Endothelial cell (in vitro differentiated cells): ENCODE results near the gene SMPD1. TPM values are rescaled to one million over a fixed set of nuclear protein-coding genes. Genes with fewer than 3 reads are reported as not detected.

ENCODE experiments used
- DNase-seq: peaks from one replicate; pipeline ENCODE4 v3.0.0; 2021; ENCODE audit warnings: low spot score
- H3K27ac Mint-ChIP-seq: one replicate; pipeline ENCODE4 v1.8.0; 2021; ENCODE audit warnings: mixed read lengths, inconsistent platforms; ENCODE audit not compliant: unreplicated experiment
- H3K27me3 Mint-ChIP-seq: one replicate; pipeline ENCODE4 v1.8.0; 2021; ENCODE audit warnings: mild to moderate bottlenecking, moderate library complexity, mixed read lengths, inconsistent platforms; ENCODE audit not compliant: unreplicated experiment
- H3K36me3 Mint-ChIP-seq: one replicate; pipeline ENCODE4 v1.8.0; 2021; ENCODE audit warnings: mild to moderate bottlenecking, low read depth, mixed read lengths, inconsistent platforms; ENCODE audit not compliant: unreplicated experiment
- H3K4me1 Mint-ChIP-seq: one replicate; pipeline ENCODE4 v1.8.0; 2021; ENCODE audit warnings: mild to moderate bottlenecking, mixed read lengths, inconsistent platforms; ENCODE audit not compliant: unreplicated experiment
- H3K4me3 Mint-ChIP-seq: one replicate; pipeline ENCODE4 v1.8.0; 2021; ENCODE audit warnings: mild to moderate bottlenecking, mixed read lengths, inconsistent platforms; ENCODE audit not compliant: unreplicated experiment
- H3K9me3 Mint-ChIP-seq: one replicate; pipeline ENCODE4 v1.8.0; 2021; ENCODE audit warnings: mixed read lengths, inconsistent platforms; ENCODE audit not compliant: unreplicated experiment
- CTCF ChIP-seq: fragments of 200-600 bp; sonication (generic); IDR thresholded peaks from one replicate; pipeline ENCODE4 v1.5.0; 2021; ENCODE audit warnings: antibody characterized with exemption; ENCODE audit not compliant: unreplicated experiment
- total RNA-seq: library from RNA; stranded (reverse); fragmentation: NEBNext Ultra II Directional; extraction: Animal tissue kit (Norgen Biotek cat#: 25700); gene quantifications from one replicate; pipeline ENCODE4 v1.2.1, GENCODE V29; 2021; ENCODE audit not compliant: unreplicated experiment

The SMPD1 gene
- total RNA-seq, 1 donor from 2014 or later, result 24.8 TPM

DNA sequence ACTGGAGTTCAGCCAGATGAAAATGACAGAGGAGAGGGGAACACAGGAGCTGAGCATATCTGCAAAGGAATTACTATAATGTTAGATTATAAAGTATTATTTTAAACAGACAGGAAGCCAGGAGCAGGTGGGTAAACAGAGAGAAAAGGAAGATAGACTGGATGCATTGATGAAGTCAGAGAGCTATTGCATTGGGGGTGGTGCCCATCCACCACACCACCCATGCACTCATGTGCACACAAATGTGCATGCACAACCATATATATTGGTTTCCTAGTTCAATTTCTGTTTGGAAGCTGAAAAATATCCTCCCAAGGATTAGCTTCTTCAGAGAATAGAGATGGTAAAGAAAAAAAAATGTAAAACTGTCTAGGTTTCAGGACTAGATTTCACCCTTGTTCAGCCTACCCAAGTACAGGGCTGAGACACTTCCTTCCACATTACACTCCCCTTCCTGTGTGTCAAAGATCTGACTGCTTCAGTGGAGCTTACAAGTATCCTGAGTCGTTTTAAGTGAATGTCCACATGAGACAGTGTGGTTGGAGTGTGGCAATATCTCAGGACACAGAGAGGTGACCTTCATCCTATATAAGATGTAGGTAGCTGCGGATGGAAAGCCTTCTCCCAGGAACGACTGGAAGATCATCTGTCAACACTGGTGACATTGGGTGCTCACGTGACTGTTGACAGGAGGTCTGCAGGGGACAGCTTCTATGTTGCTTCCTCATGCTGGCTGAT is 12.2 kb upstream of the SMPD1 start:
- Mint-ChIP-seq H3K27ac (no peak overlapping the region), H3K36me3 (no peaks in the 10 kb centered on the region), H3K9me3 (no peaks in the 10 kb centered on the region), H3K27me3 (no peaks in the 10 kb centered on the region), H3K4me3 (no peak overlapping the region), H3K4me1 (peaks cover 15% of the 10 kb centered on the region)
- TF ChIP-seq CTCF, result no peak
- DNase-seq, result no peak

GRCh38 chr11:6378640-6378989 is 11.7 kb upstream of the SMPD1 start:
- no peak for DNase-seq
- no peak overlapping the region for H3K4me3 Mint-ChIP-seq
- H3K27me3 Mint-ChIP-seq, result no peaks in the 10 kb centered on the region
- H3K36me3 Mint-ChIP-seq, result no peaks in the 10 kb centered on the region
- H3K4me1 Mint-ChIP-seq, result peaks cover 15% of the 10 kb centered on the region
- no peak for TF ChIP-seq CTCF
- H3K9me3 Mint-ChIP-seq, result no peaks in the 10 kb centered on the region
- H3K27ac Mint-ChIP-seq, result no peak overlapping the region

- peaks cover 8% of the 10 kb centered on the region for H3K4me1 Mint-ChIP-seq
- TF ChIP-seq CTCF, result no peak
- no peak for DNase-seq
- no peaks in the 10 kb centered on the region for H3K9me3 Mint-ChIP-seq
- peaks cover 4% of the 10 kb centered on the region for H3K36me3 Mint-ChIP-seq
- H3K27me3 Mint-ChIP-seq, result peaks cover 9% of the 10 kb centered on the region
- no peak overlapping the region for H3K4me3 Mint-ChIP-seq
- no peak overlapping the region for H3K27ac Mint-ChIP-seq
These were observed 5.1 kb upstream of the SMPD1 start for GRCh38 chr11:6385046-6385777.

- Mint-ChIP-seq H3K4me1 (peaks cover 8% of the 10 kb centered on the region), H3K9me3 (no peaks in the 10 kb centered on the region), H3K36me3 (peaks cover 4% of the 10 kb centered on the region), H3K4me3 (no peak overlapping the region), H3K27ac (no peak overlapping the region), H3K27me3 (peaks cover 14% of the 10 kb centered on the region)
- DNase-seq, result no peak
- TF ChIP-seq CTCF, result no peak
These were observed 2.3 kb upstream of the SMPD1 start for GRCh38 chr11:6387811-6388599.

GRCh38 chr11:6388748-6389147 is 1.5 kb upstream of the SMPD1 start:
- no peak for DNase-seq
- Mint-ChIP-seq H3K27me3 (peaks cover 16% of the 10 kb centered on the region), H3K4me1 (peaks cover 8% of the 10 kb centered on the region), H3K4me3 (peak overlapping the region; percentile 94), H3K36me3 (peaks cover 4% of the 10 kb centered on the region), H3K27ac (no peak overlapping the region), H3K9me3 (no peaks in the 10 kb centered on the region)
- no peak for TF ChIP-seq CTCF
